CD4-positive, alpha-beta memory T cell (primary cell): ENCODE data around the gene ARHGEF37. TPM values are rescaled to one million over a fixed set of nuclear protein-coding genes. Genes with fewer than 3 reads are reported as not detected.

Source experiments
- CTCF ChIA-PET: fragments of 350-600 bp; sonication (Branson Sonifier 250); formaldehyde crosslinking; loops from one replicate; lab custom pipeline; 2021; ENCODE audit warnings: inconsistent platforms; ENCODE audit not compliant: partially characterized antibody; lab: Charles Lee
- POLR2A ChIA-PET: fragments of 350-600 bp; sonication (Branson Sonifier 250); formaldehyde crosslinking; loops from one replicate; lab custom pipeline; 2021; ENCODE audit not compliant: partially characterized antibody; lab: Charles Lee
- DNase-seq, 5 donors: peaks; one replicate each; pipeline versions ENCODE4 v3.0.0 to v3.0.0-alpha.2; 2020 to 2022; ENCODE audit warnings: mixed read lengths in 1 of 5
- H3K27ac ChIP-seq: one replicate; pipeline ENCODE4 v1.7.0; 2013; ENCODE audit warnings: low read depth, low read length
- H3K27me3 ChIP-seq: 2 replicates; pipeline ENCODE4 v1.7.0; 2013; ENCODE audit warnings: mild to moderate bottlenecking, low read length, moderate library complexity; ENCODE audit not compliant: insufficient read depth
- H3K36me3 ChIP-seq: 2 replicates; pipeline ENCODE4 v1.7.0; 2013; ENCODE audit warnings: mild to moderate bottlenecking, low read length, moderate library complexity; ENCODE audit not compliant: insufficient read depth
- H3K4me1 ChIP-seq: 2 replicates; pipeline ENCODE4 v1.7.0; 2013; ENCODE audit warnings: mild to moderate bottlenecking, low read length, moderate library complexity; ENCODE audit not compliant: insufficient read depth
- H3K4me3 ChIP-seq, 2 donors: one replicate each; pipeline ENCODE4 v1.7.0; 2013; ENCODE audit warnings: low read length in 2 of 2, mild to moderate bottlenecking in 1 of 2
- H3K9me3 ChIP-seq, 2 donors: one replicate each; pipeline ENCODE4 v1.7.0; 2013; ENCODE audit warnings: low read length in 2 of 2, control low read depth in 1 of 2; ENCODE audit not compliant: control insufficient read depth in 1 of 2
- H3K27ac Mint-ChIP-seq, 7 donors: one replicate each; pipeline ENCODE4 v1.8.0; 2020 to 2021; ENCODE audit warnings: mixed read lengths in 7 of 7, mild to moderate bottlenecking in 6 of 7, inconsistent platforms in 3 of 7, moderate library complexity in 3 of 7
- H3K27me3 Mint-ChIP-seq, 2 donors: one replicate each; pipeline ENCODE4 v1.8.0; 2020 to 2021; ENCODE audit warnings: mixed read lengths in 2 of 2
- H3K36me3 Mint-ChIP-seq, 2 donors: one replicate each; pipeline ENCODE4 v1.8.0; 2020 to 2021; ENCODE audit warnings: mixed read lengths in 2 of 2, inconsistent platforms in 1 of 2, mild to moderate bottlenecking in 1 of 2
- H3K4me1 Mint-ChIP-seq, 4 donors: one replicate each; pipeline ENCODE4 v1.8.0; 2020 to 2021; ENCODE audit warnings: mixed read lengths in 4 of 4, mild to moderate bottlenecking in 1 of 4
- H3K4me3 Mint-ChIP-seq, 8 donors: one replicate each; pipeline ENCODE4 v1.8.0; 2020 to 2021; ENCODE audit warnings: mixed read lengths in 8 of 8, mild to moderate bottlenecking in 7 of 8, moderate library complexity in 6 of 8, inconsistent platforms in 3 of 8
- H3K9me3 Mint-ChIP-seq, 8 donors: one replicate each; pipeline ENCODE4 v1.8.0; 2020 to 2021; ENCODE audit warnings: mixed read lengths in 8 of 8, mild to moderate bottlenecking in 5 of 8, inconsistent platforms in 3 of 8, moderate library complexity in 1 of 8
- intact Hi-C: fragments of 100-400 bp; cut with micrococcal nuclease; formaldehyde crosslinking; loops from one replicate; pipeline ENCODE4 v1.15.1; 2023
- polyA plus RNA-seq, 2 donors: library from polyadenylated mRNA; unstranded; fragments of 300-500 nt; fragmentation: Illumina TruSeq; gene quantifications; one replicate each; pipeline ENCODE4 v1.2.3, GENCODE V29; 2021
- total RNA-seq, 2 experiments: library from RNA; stranded (reverse); gene quantifications; one replicate each; pipeline ENCODE4 v1.2.3, GENCODE V29; 2021

Gene ARHGEF37
- total and polyA plus RNA-seq, 4 experiments from 2014 or later: 0.96 to 1.3 TPM; not detected in 2

GRCh38 chr5:149656576-149657182, 75.4 kb downstream of the ARHGEF37 start:
- H3K27ac ChIP-seq: no peak overlapping the region

DNA sequence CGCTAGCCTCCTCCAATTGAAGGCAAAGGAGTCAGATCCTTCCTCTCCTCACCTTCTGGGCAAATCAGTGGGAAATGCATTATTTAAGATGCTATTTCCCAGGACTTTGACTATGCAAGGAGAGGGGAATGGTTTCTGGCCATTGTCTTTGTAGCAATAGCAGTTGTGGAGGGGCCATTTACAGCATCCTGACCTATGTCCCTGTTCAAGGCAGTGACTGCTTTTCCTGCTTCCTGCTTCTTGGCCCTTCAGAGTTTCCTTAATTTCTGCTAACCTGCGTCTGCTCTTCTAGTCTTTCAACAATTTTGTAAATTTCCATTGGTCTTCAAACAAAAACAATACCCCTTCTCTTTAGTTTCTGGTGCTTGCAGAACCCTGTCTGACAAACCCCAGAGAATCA, 76.0 kb downstream of the ARHGEF37 start:
- no peaks in the 10 kb centered on the region for H3K4me1 ChIP-seq
- no peak overlapping the region for H3K27ac ChIP-seq
- no peaks in the 10 kb centered on the region for H3K9me3 ChIP-seq
- no peak overlapping the region for H3K4me3 ChIP-seq
- H3K9me3 Mint-ChIP-seq: peaks cover 0 to 17% (median 9%) of the 10 kb centered on the region in 8 donors
- peaks cover 3 to 8% of the 10 kb centered on the region in 2 donors for H3K27me3 Mint-ChIP-seq
- H3K4me3 Mint-ChIP-seq: no peak overlapping the region
- peaks cover 0 to 4% of the 10 kb centered on the region in 2 donors for H3K36me3 Mint-ChIP-seq
- ChIA-PET POLR2A (no interaction called here), CTCF (interaction anchor here (0.9 to 1.3 kb wide), 4 partner anchors 71 to 196 kb away, joined by 3 to 5 read pairs (median 4); no protein-coding TSS in a partner anchor)
- no peak for DNase-seq
- no peak overlapping the region for H3K27ac Mint-ChIP-seq
- no peaks in the 10 kb centered on the region for H3K4me1 Mint-ChIP-seq
- peaks cover 6% of the 10 kb centered on the region for H3K27me3 ChIP-seq
- no peaks in the 10 kb centered on the region for H3K36me3 ChIP-seq
- intact Hi-C loops: no loop called here

More at GRCh38 chr5:149656576-149657182, 75.4 kb downstream of the ARHGEF37 start:
- no peaks in the 10 kb centered on the region for H3K4me1 ChIP-seq
- H3K9me3 Mint-ChIP-seq: peaks cover 0 to 17% (median 9%) of the 10 kb centered on the region in 8 donors
- intact Hi-C loops: no loop called here
- no peak overlapping the region for H3K27ac Mint-ChIP-seq
- H3K36me3 Mint-ChIP-seq: peaks cover 0 to 4% of the 10 kb centered on the region in 2 donors
- peaks cover 6% of the 10 kb centered on the region for H3K27me3 ChIP-seq
- no peak overlapping the region for H3K4me3 ChIP-seq
- peaks cover 3 to 8% of the 10 kb centered on the region in 2 donors for H3K27me3 Mint-ChIP-seq
- CTCF ChIA-PET: interaction anchor here (0.9 to 1.3 kb wide), 4 partner anchors 72 to 196 kb away, joined by 3 to 5 read pairs (median 4); no protein-coding TSS in a partner anchor
- no peaks in the 10 kb centered on the region for H3K36me3 ChIP-seq
- POLR2A ChIA-PET: no interaction called here
- no peak overlapping the region for H3K4me3 Mint-ChIP-seq
- no peaks in the 10 kb centered on the region for H3K4me1 Mint-ChIP-seq
- no peaks in the 10 kb centered on the region for H3K9me3 ChIP-seq
- no peak for DNase-seq

- H3K4me1 ChIP-seq: no peaks in the 10 kb centered on the region
- peaks cover 6% of the 10 kb centered on the region for H3K27me3 ChIP-seq
- intact Hi-C loops: no loop called here
- H3K36me3 ChIP-seq: no peaks in the 10 kb centered on the region
- DNase-seq: no peak
- Mint-ChIP-seq H3K27me3 (peaks cover 3 to 8% of the 10 kb centered on the region in 2 donors), H3K4me1 (no peaks in the 10 kb centered on the region), H3K36me3 (peaks cover 0 to 4% of the 10 kb centered on the region in 2 donors), H3K4me3 (no peak overlapping the region), H3K9me3 (peaks cover 0 to 17% (median 9%) of the 10 kb centered on the region in 8 donors), H3K27ac (no peak overlapping the region)
- CTCF ChIA-PET: no interaction called here
- POLR2A ChIA-PET: no interaction called here
- H3K4me3 ChIP-seq: no peak overlapping the region
- no peaks in the 10 kb centered on the region for H3K9me3 ChIP-seq
- H3K27ac ChIP-seq: no peak overlapping the region
These were observed 77.0 kb downstream of the ARHGEF37 start for GRCh38 chr5:149658299-149658698.

- ChIA-PET CTCF (interaction anchor here (0.7 to 6.8 kb wide), 4 partner anchors 12 to 294 kb away, joined by 3 to 103 read pairs (median 4); no protein-coding TSS in a partner anchor), POLR2A (no interaction called here)
- Mint-ChIP-seq H3K4me3 (no peak overlapping the region), H3K27me3 (peaks cover 0 to 3% of the 10 kb centered on the region in 2 donors), H3K27ac (no peak overlapping the region), H3K9me3 (peaks cover 0 to 30% (median 18%) of the 10 kb centered on the region in 8 donors), H3K36me3 (peaks cover 0 to 4% of the 10 kb centered on the region in 2 donors), H3K4me1 (no peaks in the 10 kb centered on the region)
- no peak overlapping the region for H3K27ac ChIP-seq
- H3K36me3 ChIP-seq: no peaks in the 10 kb centered on the region
- no peak overlapping the region for H3K4me3 ChIP-seq
- H3K4me1 ChIP-seq: no peaks in the 10 kb centered on the region
- no peak for DNase-seq
- intact Hi-C loops: no loop called here
- no peaks in the 10 kb centered on the region for H3K27me3 ChIP-seq
- no peaks in the 10 kb centered on the region for H3K9me3 ChIP-seq
These were observed 82.8 kb downstream of the ARHGEF37 start for GRCh38 chr5:149664083-149664482.

DNA sequence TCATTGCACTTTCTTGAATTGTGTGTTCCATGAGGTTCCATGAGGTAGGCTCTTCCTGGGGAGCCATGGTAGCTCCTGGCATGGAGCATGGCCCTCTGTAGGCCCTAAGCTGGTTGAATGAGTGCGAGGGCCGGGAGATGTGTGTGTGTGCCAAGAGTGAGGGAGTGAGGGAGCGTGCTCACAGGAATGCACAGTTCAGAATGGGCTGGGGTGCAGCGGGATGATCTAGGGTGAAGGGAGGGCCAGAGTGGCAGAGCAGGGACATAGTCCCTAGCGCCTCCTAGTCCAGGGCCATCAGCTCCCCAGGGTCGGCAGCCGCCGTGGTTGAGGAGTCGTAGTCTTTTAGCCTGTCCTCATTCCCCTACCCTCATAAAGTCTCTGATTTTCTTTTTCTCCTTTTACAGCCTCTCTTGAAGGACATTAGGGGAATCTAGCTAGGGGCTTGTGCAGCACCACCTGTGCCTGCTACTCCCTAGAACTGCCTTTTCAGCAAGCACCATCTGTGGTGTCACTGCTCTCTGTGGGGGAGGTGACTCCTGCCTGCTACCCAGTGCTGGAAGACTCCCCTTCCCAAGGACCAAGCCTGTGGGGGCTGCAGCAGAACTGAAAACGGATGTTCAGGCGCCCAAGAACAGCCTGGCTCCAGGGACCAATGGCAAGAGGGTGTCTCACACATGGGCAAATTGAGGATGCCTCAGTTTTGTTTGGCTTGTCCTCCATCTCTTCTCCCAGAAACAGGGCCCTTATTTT, 83.5 kb downstream of the ARHGEF37 start:
- H3K4me1 ChIP-seq: no peaks in the 10 kb centered on the region
- intact Hi-C loops: no loop called here
- no peaks in the 10 kb centered on the region for H3K36me3 ChIP-seq
- H3K4me3 ChIP-seq: no peak overlapping the region
- ChIA-PET CTCF (interaction anchor here (1.0 to 6.8 kb wide), 3 partner anchors 21 to 293 kb away, joined by 3 to 103 read pairs (median 4); no protein-coding TSS in a partner anchor), POLR2A (no interaction called here)
- Mint-ChIP-seq H3K9me3 (peaks cover 0 to 32% (median 18%) of the 10 kb centered on the region in 8 donors), H3K4me1 (no peaks in the 10 kb centered on the region), H3K36me3 (peaks cover 0 to 4% of the 10 kb centered on the region in 2 donors), H3K27me3 (peaks cover 0 to 2% of the 10 kb centered on the region in 2 donors), H3K27ac (no peak overlapping the region), H3K4me3 (no peak overlapping the region)
- no peaks in the 10 kb centered on the region for H3K27me3 ChIP-seq
- no peak for DNase-seq
- no peak overlapping the region for H3K27ac ChIP-seq
- H3K9me3 ChIP-seq: no peaks in the 10 kb centered on the region

GRCh38 chr5:149665416-149666175, 84.3 kb downstream of the ARHGEF37 start:
- H3K27ac Mint-ChIP-seq: no peak overlapping the region
- H3K4me1 Mint-ChIP-seq: no peaks in the 10 kb centered on the region
- H3K36me3 Mint-ChIP-seq: peaks cover 0 to 4% of the 10 kb centered on the region in 2 donors

More at GRCh38 chr5:149665416-149666175, 84.3 kb downstream of the ARHGEF37 start:
- no peaks in the 10 kb centered on the region for H3K36me3 ChIP-seq
- H3K4me3 Mint-ChIP-seq: no peak overlapping the region
- ChIA-PET POLR2A (no interaction called here), CTCF (interaction anchor here (0.7 to 6.8 kb wide), 6 partner anchors 57 to 325 kb away, joined by 3 to 103 read pairs (median 4); no protein-coding TSS in a partner anchor)
- H3K9me3 ChIP-seq: no peaks in the 10 kb centered on the region
- peaks cover 0 to 32% (median 18%) of the 10 kb centered on the region in 8 donors for H3K9me3 Mint-ChIP-seq
- intact Hi-C loops: no loop called here
- no peak overlapping the region for H3K4me3 ChIP-seq
- H3K27ac ChIP-seq: no peak overlapping the region
- no peaks in the 10 kb centered on the region for H3K27me3 ChIP-seq
- H3K4me1 ChIP-seq: no peaks in the 10 kb centered on the region
- no peak for DNase-seq
- peaks cover 0 to 2% of the 10 kb centered on the region in 2 donors for H3K27me3 Mint-ChIP-seq
